HG03439 (cell line): ENCODE results near the gene MYBBP1A.

Source experiments
- ATAC-seq: cut with Tn5 transposase; IDR thresholded peaks from one replicate; pipeline ENCODE4 v1.9.1; 2021; ENCODE audit warnings: mild to moderate bottlenecking, moderate library complexity; ENCODE audit not compliant: unreplicated experiment

Gene MYBBP1A

GRCh38 chr17:4573669-4574068, 18.5 kb upstream of the MYBBP1A start:
- no peak for ATAC-seq

GRCh38 chr17:4573115-4573514, 17.9 kb upstream of the MYBBP1A start:
- ATAC-seq, result no peak

- no peak for ATAC-seq
These were observed 16.9 kb upstream of the MYBBP1A start for GRCh38 chr17:4572131-4572530.

- ATAC-seq, result no peak
These were observed 14.4 kb upstream of the MYBBP1A start for GRCh38 chr17:4569591-4569990.

- ATAC-seq, result no peak
These were observed 11.6 kb upstream of the MYBBP1A start for GRCh38 chr17:4566785-4567184.

GRCh38 chr17:4565209-4566141, 10.3 kb upstream of the MYBBP1A start:
- ATAC-seq, result no peak

GRCh38 chr17:4562015-4562969, 7.1 kb upstream of the MYBBP1A start:
- ATAC-seq, result no peak

GRCh38 chr17:4560837-4561256, 5.7 kb upstream of the MYBBP1A start:
- ATAC-seq, result no peak

- ATAC-seq, result no peak
These were observed 5.2 kb upstream of the MYBBP1A start, which contains the start of gene GGT6 for GRCh38 chr17:4560421-4560820. GGT6 (minus strand) TSS chr17:4560577; CDS start chr17:4560521, 56 bp downstream.

GRCh38 chr17:4559966-4560365, 4.8 kb upstream of the MYBBP1A start:
- no peak for ATAC-seq

- ATAC-seq, result no peak
These were observed 4.1 kb upstream of the MYBBP1A start for GRCh38 chr17:4559139-4559791.

GRCh38 chr17:4558347-4558971, 3.3 kb upstream of the MYBBP1A start:
- ATAC-seq, result no peak

- ATAC-seq, result no peak
These were observed 2.6 kb upstream of the MYBBP1A start for GRCh38 chr17:4557626-4558346.

- ATAC-seq, result no peak
These were observed 1.8 kb upstream of the MYBBP1A start for GRCh38 chr17:4556996-4557395.

- no peak for ATAC-seq
These were observed 932 bp upstream of the MYBBP1A start for GRCh38 chr17:4555873-4556759.

- peak; percentile 14 for ATAC-seq
These were observed 665 bp downstream of the MYBBP1A start for GRCh38 chr17:4554441-4554996.

GRCh38 chr17:4553669-4554068, 1.5 kb downstream of the MYBBP1A start:
- ATAC-seq, result no peak

- no peak for ATAC-seq
These were observed 3.2 kb downstream of the MYBBP1A start for GRCh38 chr17:4551796-4552525.
